Eye (tissue), 1 donor: ENCODE data around the gene DYNC1LI2.
"Not testable (repeated sequence)": the region's sequence is repeated elsewhere in the genome, so short reads cannot be mapped to it uniquely, and the experiment has no call there.

Experiments
- DNase-seq: peaks from one replicate; pipeline ENCODE4 v3.0.0-alpha.2; 2015

Gene DYNC1LI2

GRCh38 chr16:66695935-66696668 lies 55.3 kb downstream of the DYNC1LI2 start:
- peak; percentile 61 for DNase-seq

GRCh38 chr16:66695471-66695934 lies 55.9 kb downstream of the DYNC1LI2 start:
- DNase-seq: peak; percentile 24

GRCh38 chr16:66693149-66693548 lies 58.3 kb downstream of the DYNC1LI2 start:
- no peak for DNase-seq

- no peak for DNase-seq
These were observed 59.1 kb downstream of the DYNC1LI2 start for GRCh38 chr16:66692341-66692740.

GRCh38 chr16:66691234-66691633 lies 60.2 kb downstream of the DYNC1LI2 start:
- DNase-seq: no peak

- DNase-seq: no peak
These were observed 61.1 kb downstream of the DYNC1LI2 start for GRCh38 chr16:66690106-66690847.

- no peak for DNase-seq
These were observed 62.1 kb downstream of the DYNC1LI2 start for GRCh38 chr16:66689282-66689681.

GRCh38 chr16:66687906-66688625 lies 63.3 kb downstream of the DYNC1LI2 start:
- no peak for DNase-seq

- DNase-seq: not testable (repeated sequence)
These were observed 65.8 kb downstream of the DYNC1LI2 start for GRCh38 chr16:66685501-66686115.

- DNase-seq: no peak
These were observed 69.1 kb downstream of the DYNC1LI2 start for GRCh38 chr16:66682271-66682670.

GRCh38 chr16:66681676-66682075 lies 69.7 kb downstream of the DYNC1LI2 start:
- DNase-seq: no peak

GRCh38 chr16:66678337-66678736 lies 73.1 kb downstream of the DYNC1LI2 start:
- DNase-seq: no peak

GRCh38 chr16:66677836-66678235 lies 73.6 kb downstream of the DYNC1LI2 start:
- DNase-seq: no peak

- no peak for DNase-seq
These were observed 74.2 kb downstream of the DYNC1LI2 start for GRCh38 chr16:66677179-66677578.

- DNase-seq: no peak
These were observed 74.8 kb downstream of the DYNC1LI2 start for GRCh38 chr16:66676599-66676998.

GRCh38 chr16:66673691-66674090 lies 77.7 kb downstream of the DYNC1LI2 start:
- DNase-seq: no peak
